PC-9 (cell line): Measurements from ENCODE around the gene MAPT. TPM values are rescaled to one million over a fixed set of nuclear protein-coding genes. Genes with fewer than 3 reads are reported as not detected.
A peak's percentile ranks its signal among the peaks of the same experiment; 100 is the strongest.

Experiments
- BruUV-seq: library from RNA; stranded (reverse); fragments of 400-500 nt; replicated peaks from 2 replicates; lab custom pipeline; 2021; lab: Mats Ljungman, UMichigan
- CTCF ChIA-PET: fragments of 300-600 bp; sonication (Branson Sonifier 250); formaldehyde crosslinking; loops from one replicate; lab custom pipeline; 2022; ENCODE audit warnings: antibody characterized with exemption; lab: Charles Lee
- POLR2A ChIA-PET: fragments of 300-600 bp; sonication (Branson Sonifier 250); formaldehyde crosslinking; loops from one replicate; lab custom pipeline; 2022; ENCODE audit warnings: antibody characterized with exemption; ENCODE audit not compliant: unreplicated experiment; lab: Charles Lee
- DNase-seq, 2 experiments: peaks; one replicate each; pipeline versions ENCODE4 v3.0.0 to v3.0.0-alpha.2; 2015 to 2022; ENCODE audit warnings: mixed read lengths in 1 of 2
- H2AFZ ChIP-seq: fragments of 200-600 bp; sonication (generic); 2 replicates; pipeline ENCODE4 v1.8.1; 2017; ENCODE audit warnings: antibody characterized with exemption
- H3F3A ChIP-seq: fragments of 200-600 bp; sonication (generic); 2 replicates; pipeline ENCODE4 v1.8.1; 2017; ENCODE audit warnings: antibody characterized with exemption, mild to moderate bottlenecking, low read depth; ENCODE audit not compliant: insufficient read depth
- H3K27ac ChIP-seq: fragments of 200-600 bp; sonication (generic); 2 replicates; pipeline ENCODE4 v1.6.1; 2016; ENCODE audit warnings: mixed run types
- H3K27me3 ChIP-seq: fragments of 200-600 bp; sonication (generic); 2 replicates; pipeline ENCODE4 v1.6.1; 2016; ENCODE audit warnings: low read depth, mixed run types; ENCODE audit not compliant: insufficient read depth
- H3K36me3 ChIP-seq: fragments of 200-600 bp; sonication (generic); 2 replicates; pipeline ENCODE4 v1.6.1; 2016; ENCODE audit warnings: low read depth, mixed run types
- H3K4me1 ChIP-seq: fragments of 200-600 bp; sonication (generic); replicated peaks from 2 replicates; pipeline ENCODE4 v1.6.1; 2016; ENCODE audit warnings: mixed run types; ENCODE audit not compliant: insufficient read depth
- H3K4me2 ChIP-seq: fragments of 200-600 bp; sonication (generic); 2 replicates; pipeline ENCODE4 v1.6.1; 2017; ENCODE audit warnings: mixed run types
- H3K4me3 ChIP-seq: fragments of 200-600 bp; sonication (generic); 2 replicates; pipeline ENCODE4 v1.6.1; 2016; ENCODE audit warnings: mixed run types
- H3K79me2 ChIP-seq: fragments of 200-600 bp; sonication (generic); 2 replicates; pipeline ENCODE4 v1.6.1; 2017; ENCODE audit warnings: low read depth, mixed run types
- H3K9me2 ChIP-seq: fragments of 200-600 bp; sonication (generic); 2 replicates; pipeline ENCODE4 v1.8.1; 2017; ENCODE audit warnings: mild to moderate bottlenecking; ENCODE audit not compliant: insufficient read depth
- H3K9me3 ChIP-seq: fragments of 200-600 bp; sonication (generic); 2 replicates; pipeline ENCODE4 v1.8.1; 2016; ENCODE audit warnings: low read depth; ENCODE audit not compliant: insufficient read depth
- H4K20me1 ChIP-seq: fragments of 200-600 bp; sonication (generic); 2 replicates; pipeline ENCODE4 v1.8.1; 2017; ENCODE audit not compliant: insufficient read depth
- CTCF ChIP-seq: fragments of 200-600 bp; sonication (generic); conservative IDR thresholded peaks from 2 replicates; pipeline ENCODE4 v1.6.1; 2017; ENCODE audit warnings: mixed run types, antibody characterized with exemption, mild to moderate bottlenecking, moderate library complexity
- EZH2 ChIP-seq: fragments of 200-600 bp; sonication (generic); IDR thresholded peaks from 2 replicates; pipeline ENCODE4 v1.8.0; 2017; ENCODE audit warnings: antibody characterized with exemption, low read depth
- intact Hi-C: fragments of 100-400 bp; cut with micrococcal nuclease; formaldehyde crosslinking; loops from one replicate; pipeline ENCODE4 v1.10.0; 2022; ENCODE audit not compliant: unreplicated experiment
- total RNA-seq: library from RNA; stranded (reverse); gene quantifications from 2 replicates; pipeline ENCODE4 v1.2.3, GENCODE V29; 2021

The MAPT gene
- total RNA-seq, 1 experiment from 2014 or later: 0.85 TPM

GRCh38 chr17:45889579-45889978 is 4.8 kb upstream of the MAPT start:
- POLR2A ChIA-PET: no interaction called here
- no peaks in the 10 kb centered on the region for H4K20me1 ChIP-seq
- no peak overlapping the region for H2AFZ ChIP-seq
- no peaks in the 10 kb centered on the region for H3K9me3 ChIP-seq
- CTCF ChIA-PET: no interaction called here
- H3K4me1 ChIP-seq: no peaks in the 10 kb centered on the region
- BruUV-seq: no TSS peak
- no peaks in the 10 kb centered on the region for H3F3A ChIP-seq
- no peak overlapping the region for H3K27ac ChIP-seq
- no peaks in the 10 kb centered on the region for H3K36me3 ChIP-seq
- DNase-seq: no peak
- TF ChIP-seq EZH2: no peak
- no peak; the same call in 1 of the 2 replicates for TF ChIP-seq CTCF
- no peaks in the 10 kb centered on the region for H3K9me2 ChIP-seq
- H3K4me2 ChIP-seq: no peak overlapping the region
- intact Hi-C loops: no loop called here
- peaks cover 72% of the 10 kb centered on the region for H3K27me3 ChIP-seq
- H3K79me2 ChIP-seq: no peaks in the 10 kb centered on the region
- H3K4me3 ChIP-seq: no peak overlapping the region

GRCh38 chr17:45893725-45894021 is 681 bp upstream of the MAPT start:
- no TSS peak for BruUV-seq
- CTCF ChIA-PET: no interaction called here
- Histone ChIP-seq H3K27ac (no peak overlapping the region), H3K4me3 (peak overlapping the region; percentile 54; the same call in 1 of the 2 replicates), H3K9me2 (no peaks in the 10 kb centered on the region), H3K36me3 (no peaks in the 10 kb centered on the region), H3K27me3 (peaks cover 55% of the 10 kb centered on the region), H3K4me2 (peak overlapping the region; percentile 76), H2AFZ (peak overlapping the region; percentile 81; the same call in 1 of the 2 replicates), H3F3A (no peaks in the 10 kb centered on the region), H3K4me1 (no peaks in the 10 kb centered on the region), H3K79me2 (no peaks in the 10 kb centered on the region), H4K20me1 (0 out of 2 replicates have a peak, but pooled peaks cover 4% of the 10 kb centered on the region), H3K9me3 (no peaks in the 10 kb centered on the region)
- TF ChIP-seq EZH2: no peak
- TF ChIP-seq CTCF: no peak
- DNase-seq: no peak
- POLR2A ChIA-PET: no interaction called here
- intact Hi-C loops: no loop called here

DNA sequence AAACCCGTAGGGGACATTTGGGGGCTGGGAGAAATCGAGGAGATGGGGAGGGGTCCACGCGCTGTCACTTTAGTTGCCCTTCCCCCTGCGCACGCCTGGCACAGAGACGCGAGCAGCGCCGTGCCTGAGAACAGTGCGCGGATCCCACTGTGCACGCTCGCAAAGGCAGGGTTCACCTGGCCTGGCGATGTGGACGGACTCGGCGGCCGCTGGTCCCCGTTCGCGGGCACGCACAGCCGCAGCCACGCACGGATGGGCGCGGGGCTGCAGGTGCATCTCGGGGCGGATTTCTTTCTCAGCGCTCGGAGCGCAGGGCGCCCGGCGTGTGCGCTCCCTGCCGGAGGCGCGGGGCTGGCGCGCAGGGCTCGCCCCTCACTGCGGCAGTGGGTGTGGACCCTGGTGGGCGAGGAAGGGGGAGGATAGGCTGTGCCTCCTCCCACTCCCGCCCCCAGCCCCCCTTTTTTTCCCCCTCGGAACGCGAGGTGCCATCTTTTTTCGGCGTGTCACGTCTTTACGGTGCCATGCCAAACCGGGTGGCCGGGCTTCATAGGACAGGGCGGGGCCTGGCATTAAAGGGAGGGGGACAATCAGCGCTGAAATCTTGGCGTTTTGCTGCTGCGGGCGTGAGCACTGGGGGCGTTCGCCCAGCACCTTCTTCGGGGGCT is 1.1 kb downstream of the MAPT start:
- POLR2A ChIA-PET: no interaction called here
- Histone ChIP-seq H3K36me3 (no peaks in the 10 kb centered on the region), H2AFZ (no peak overlapping the region), H3K9me2 (no peaks in the 10 kb centered on the region), H3K27ac (no peak overlapping the region), H3K4me1 (no peaks in the 10 kb centered on the region), H3K79me2 (no peaks in the 10 kb centered on the region), H4K20me1 (0 out of 2 replicates have a peak, but pooled peaks cover 4% of the 10 kb centered on the region), H3K9me3 (no peaks in the 10 kb centered on the region), H3K27me3 (peaks cover 55% of the 10 kb centered on the region), H3F3A (no peaks in the 10 kb centered on the region), H3K4me3 (0 out of 2 replicates have a peak overlapping the region, but pooled peaks have one; percentile 54), H3K4me2 (peak overlapping the region; percentile 76; the same call in 1 of the 2 replicates)
- BruUV-seq: no TSS peak
- intact Hi-C loops: no loop called here
- peak in 1 of 2 experiments; percentile 5 for DNase-seq
- CTCF ChIA-PET: no interaction called here
- TF ChIP-seq EZH2 (no peak), CTCF (no peak)
